Lung (tissue), 12 donors: ENCODE data around the gene TIPRL. TPM values are rescaled to one million over a fixed set of nuclear protein-coding genes. Genes with fewer than 3 reads are reported as not detected.
A peak's percentile ranks its signal among the peaks of the same experiment; 100 is the strongest.

Experiments used
- ATAC-seq: fragments of 200-7000 bp; cut with Tn5 transposase; one replicate; pipeline ENCODE4 v1.9.1; 2020; ENCODE audit warnings: moderate number of reproducible peaks; ENCODE audit not compliant: insufficient read depth, low FRiP score
- DNase-seq, 3 donors: peaks; one replicate each; pipeline ENCODE4 v3.0.0-alpha.2; 2013 to 2017
- H3K27ac ChIP-seq, 2 donors: one replicate each; pipeline ENCODE4 v1.5.1; 2013; ENCODE audit warnings: mild to moderate bottlenecking in 2 of 2, moderate library complexity in 2 of 2, control low read depth in 1 of 2, inconsistent platforms in 1 of 2, low read depth in 1 of 2, low read length in 1 of 2
- H3K27me3 ChIP-seq, 3 donors: one replicate each; pipeline ENCODE4 v1.5.1; 2013; ENCODE audit warnings: low read length in 2 of 3; ENCODE audit not compliant: control insufficient read depth in 3 of 3, insufficient read depth in 3 of 3
- H3K36me3 ChIP-seq, 4 donors: one replicate each; pipeline ENCODE4 v1.5.1; 2013; ENCODE audit warnings: low read length in 4 of 4, mild to moderate bottlenecking in 1 of 4, moderate library complexity in 1 of 4; ENCODE audit not compliant: control insufficient read depth in 4 of 4, insufficient read depth in 4 of 4
- H3K4me1 ChIP-seq, 5 donors: one replicate each; pipeline ENCODE4 v1.5.1; 2013; ENCODE audit warnings: low read length in 5 of 5, mild to moderate bottlenecking in 2 of 5, moderate library complexity in 1 of 5; ENCODE audit not compliant: control insufficient read depth in 5 of 5, insufficient read depth in 5 of 5
- H3K4me3 ChIP-seq: one replicate; pipeline ENCODE4 v1.5.1; 2013; ENCODE audit warnings: mild to moderate bottlenecking, control low read depth, moderate library complexity
- H3K9ac ChIP-seq, 2 donors: one replicate each; pipeline ENCODE4 v1.5.1; 2013; ENCODE audit warnings: low read length in 2 of 2, control low read depth in 1 of 2; ENCODE audit not compliant: insufficient read depth in 1 of 2
- H3K9me3 ChIP-seq, 4 donors: one replicate each; pipeline ENCODE4 v1.5.1; 2013; ENCODE audit warnings: low read length in 3 of 4, mild to moderate bottlenecking in 1 of 4, moderate library complexity in 1 of 4; ENCODE audit not compliant: control insufficient read depth in 4 of 4, insufficient read depth in 3 of 4
- CTCF ChIP-seq: IDR thresholded peaks from 2 replicates; pipeline ENCODE4 v1.5.1; 2012; ENCODE audit warnings: mild to moderate bottlenecking; ENCODE audit errors: control extremely low read depth, extremely low read depth
- WGBS, 2 donors: extraction: QIAGEN DNeasy Blood & Tissue Kit; methylation state at CpG; one replicate each; pipeline ENCODE4 v1.1.7; 2013; 5-methylcytosine and 5-hydroxymethylcytosine counted together
- polyA plus RNA-seq, 2 donors: library from polyadenylated mRNA; stranded (reverse); fragments of 200-250 nt; gene quantifications; one replicate each; pipeline ENCODE4 v1.2.1, GENCODE V29; 2013
- total RNA-seq, 2 donors: library from RNA; depleted of rRNA in 1 of 2; stranded (reverse); fragments of >200 nt in 1 of 2; gene quantifications; one replicate each; pipeline ENCODE4 v1.2.1, GENCODE V29; 2014 to 2021
- donor health status: control.
- donor health status: control.
- donor health status: Bipolar disorder and iron deficiency.
- donor health status: healthy.
- donor health status: DM: yes; HTN: yes; CAD: no.

TIPRL gene
- total and polyA plus RNA-seq, 4 donors, result 14.2 to 38.4 (median 21.8) TPM

DNA sequence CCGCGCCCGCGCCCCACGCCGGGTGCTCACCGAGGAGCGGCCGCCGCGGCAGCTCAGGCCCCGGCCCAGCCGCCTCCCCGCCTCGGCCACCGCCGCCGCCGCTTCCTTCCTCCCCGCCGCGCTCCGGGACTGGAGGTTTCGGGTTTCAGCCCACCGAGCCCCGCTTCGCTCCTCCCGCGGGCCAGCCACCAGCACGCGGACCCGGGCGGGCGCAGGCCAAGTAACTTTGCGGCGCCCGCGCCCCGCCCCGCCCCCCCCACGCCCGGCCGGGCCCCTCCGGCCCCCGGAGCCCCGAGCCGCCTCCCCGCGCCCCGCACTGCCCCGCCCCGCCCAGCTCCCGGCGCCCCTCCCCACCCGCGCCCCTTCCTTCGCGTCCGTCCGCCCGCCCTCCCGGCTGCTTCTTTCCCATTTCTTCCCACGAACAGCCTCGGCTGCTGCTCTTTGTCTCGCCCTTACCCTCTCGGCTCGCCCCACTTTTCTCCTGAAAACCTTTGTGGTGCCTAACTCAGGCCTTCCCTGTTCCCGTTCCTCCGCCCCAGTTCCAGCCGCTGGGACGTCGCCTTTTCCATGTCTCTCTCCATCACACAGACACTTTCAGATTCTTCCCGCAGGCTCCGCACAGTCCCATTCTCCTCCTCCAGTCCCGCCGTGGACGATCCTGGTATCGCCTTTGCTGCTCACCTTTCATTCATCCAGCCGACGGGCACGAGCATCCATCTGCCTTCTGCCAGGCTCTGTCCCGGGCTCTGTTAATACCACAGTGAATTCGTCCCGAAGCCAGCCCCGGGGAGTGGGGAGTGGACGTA is 41.9 kb upstream of the TIPRL start, which contains the start of gene GPR161:
Gene GPR161, minus strand, starts transcription at position 222 of the 806 bp plus-strand sequence. CDS start 32,080 bp downstream, outside the sequence.
- Histone ChIP-seq H3K4me1 (peaks cover 0 to 26% (median 7%) of the 10 kb centered on the region in 5 donors), H3K9me3 (no peaks in the 10 kb centered on the region), H3K36me3 (no peaks in the 10 kb centered on the region), H3K27me3 (peaks cover 0 to 2% (median 0%) of the 10 kb centered on the region in 3 donors), H3K27ac (peak within 1 kb of the TSS; percentile 3 to 65), H3K9ac (peak within 1 kb of the TSS; percentile 84 to 91), H3K4me3 (peak within 1 kb of the TSS; percentile 77)
- TF ChIP-seq CTCF, result no peak
- DNase-seq, result peak; percentile 79 to 85 (median 82)
- 1 to 2% methylated on average over 39 to 86 of the region's 86 CpGs for WGBS, 2 donors
- ATAC-seq, result peak; percentile 42

DNA sequence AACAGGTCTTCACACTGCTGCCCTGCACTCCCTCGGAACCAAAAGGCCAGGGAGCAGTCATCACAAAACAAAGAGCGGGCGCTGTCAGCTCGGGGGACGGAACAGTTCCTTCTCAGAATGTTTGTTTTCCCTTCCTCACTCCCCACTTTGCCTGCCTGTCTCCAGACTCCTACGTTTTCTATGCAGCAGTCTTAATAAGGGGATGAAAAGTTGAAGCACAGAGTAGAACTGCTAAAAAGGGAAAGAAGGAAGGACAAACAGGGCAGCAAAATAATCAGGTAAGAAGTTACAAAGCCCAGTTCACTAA is 41.3 kb upstream of the TIPRL start:
- DNase-seq (no peak), ATAC-seq (no peak)
- no peaks in the 10 kb centered on the region for H3K36me3 ChIP-seq
- H3K27ac ChIP-seq, result peak overlapping the region; percentile 3 to 65
- WGBS, 2 donors, result 4 to 13% methylated on average over 6 of the region's 6 CpGs
- peak overlapping the region; percentile 84 to 91 for H3K9ac ChIP-seq
- no peaks in the 10 kb centered on the region for H3K9me3 ChIP-seq
- peaks cover 0 to 2% (median 0%) of the 10 kb centered on the region in 3 donors for H3K27me3 ChIP-seq
- peak overlapping the region; percentile 57 for H3K4me3 ChIP-seq
- TF ChIP-seq CTCF, result no peak
- peaks cover 0 to 26% (median 7%) of the 10 kb centered on the region in 5 donors for H3K4me1 ChIP-seq

DNA sequence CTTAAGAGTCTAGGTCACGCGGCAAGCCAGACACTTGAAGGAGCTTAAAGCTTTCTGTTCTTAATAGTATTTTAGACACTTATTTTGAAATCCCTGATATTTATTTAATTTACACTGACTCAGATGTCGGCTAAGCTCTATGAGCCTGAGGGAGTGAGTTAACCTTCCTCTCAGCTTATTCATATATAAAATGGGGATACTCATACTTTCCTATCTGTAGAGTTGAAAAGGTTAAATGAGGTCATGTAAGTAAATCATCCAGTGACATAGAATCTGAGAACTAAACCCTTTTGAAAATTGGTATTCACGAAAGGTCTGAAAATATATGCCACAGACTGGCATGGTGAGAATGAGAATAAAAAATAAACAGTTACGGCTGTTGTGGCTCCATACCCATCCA is 40.6 kb upstream of the TIPRL start:
- ATAC-seq (no peak), DNase-seq (peak in 1 of 3 donors; percentile 8)
- TF ChIP-seq CTCF, result no peak
- 76 to 90% methylated on average over 5 of the region's 5 CpGs for WGBS, 2 donors
- Histone ChIP-seq H3K9me3 (no peaks in the 10 kb centered on the region), H3K4me1 (peaks cover 0 to 26% (median 7%) of the 10 kb centered on the region in 5 donors), H3K9ac (no peak overlapping the region), H3K27ac (no peak overlapping the region), H3K4me3 (no peak overlapping the region), H3K27me3 (peaks cover 0 to 2% (median 0%) of the 10 kb centered on the region in 3 donors), H3K36me3 (no peaks in the 10 kb centered on the region)
